ENCODE measurements around the gene FRYL. TPM values are rescaled to one million over a fixed set of nuclear protein-coding genes. Genes with fewer than 3 reads are reported as not detected.
"Not testable (repeated sequence)": the region's sequence is repeated elsewhere in the genome, so short reads cannot be mapped to it uniquely, and the experiment has no call there.

The FRYL gene
- 10 to 100 TPM; 29.8 to 35.1 TPM for total RNA-seq

DNA sequence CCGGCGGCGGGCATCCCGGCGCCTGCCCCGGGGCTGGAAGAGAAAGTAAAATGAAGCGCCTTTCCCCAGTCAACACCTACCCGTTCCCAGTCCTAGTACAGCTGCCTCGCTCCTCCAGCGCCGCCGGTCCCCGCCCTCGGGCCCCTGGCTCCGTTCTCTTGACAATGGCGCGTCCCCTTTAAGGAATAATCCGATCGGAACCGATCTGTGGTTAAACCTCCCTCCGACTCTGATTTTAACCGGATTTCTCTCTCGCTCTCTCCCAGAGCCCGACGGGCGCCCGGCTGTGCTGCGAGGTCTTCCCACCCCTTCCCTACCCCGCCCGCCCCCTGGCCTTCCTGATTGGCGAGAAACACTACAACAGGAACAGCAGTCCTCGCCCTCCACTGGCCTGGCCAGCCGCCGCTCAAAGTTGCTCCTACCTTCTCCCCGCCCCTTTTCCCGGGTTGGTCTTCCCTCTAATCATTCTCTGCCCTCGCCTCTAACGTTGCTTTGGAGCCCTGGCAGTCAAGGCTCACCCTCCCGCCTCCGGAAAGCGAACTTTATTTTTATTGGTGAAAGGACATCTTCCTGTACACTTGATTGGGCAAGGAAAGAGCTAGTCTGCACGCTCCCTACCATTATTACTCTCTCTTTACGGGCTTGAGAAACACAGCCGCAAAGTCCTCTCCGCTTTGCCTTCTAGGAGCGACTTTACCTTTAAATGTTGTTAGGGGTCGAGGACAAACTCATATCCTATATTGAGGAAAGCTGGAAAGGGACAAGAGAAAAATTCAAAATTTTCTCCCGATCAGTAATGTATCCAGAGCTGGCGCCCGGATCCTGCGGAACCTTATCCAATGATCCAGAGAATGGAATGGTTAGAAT is at the start of gene FRYL:
TSS of gene FRYL (minus strand) at position 282 of the 867 bp plus-strand sequence. CDS start 145,869 bp downstream, outside the sequence.
- peaks cover 0 to 33% of the 10 kb centered on the region in 2 donors for H3K4me1 ChIP-seq
- no peaks in the 10 kb centered on the region for H3K9me3 ChIP-seq
- H3K4me3 ChIP-seq: peak within 1 kb of the TSS; percentile 77 to 91
- peak within 1 kb of the TSS; percentile 93 to 96 for H3K27ac ChIP-seq
- no peaks in the 10 kb centered on the region for H3K27me3 ChIP-seq
- H3K36me3 ChIP-seq: no peaks in the 10 kb centered on the region
- TF ChIP-seq, protein P1, sequence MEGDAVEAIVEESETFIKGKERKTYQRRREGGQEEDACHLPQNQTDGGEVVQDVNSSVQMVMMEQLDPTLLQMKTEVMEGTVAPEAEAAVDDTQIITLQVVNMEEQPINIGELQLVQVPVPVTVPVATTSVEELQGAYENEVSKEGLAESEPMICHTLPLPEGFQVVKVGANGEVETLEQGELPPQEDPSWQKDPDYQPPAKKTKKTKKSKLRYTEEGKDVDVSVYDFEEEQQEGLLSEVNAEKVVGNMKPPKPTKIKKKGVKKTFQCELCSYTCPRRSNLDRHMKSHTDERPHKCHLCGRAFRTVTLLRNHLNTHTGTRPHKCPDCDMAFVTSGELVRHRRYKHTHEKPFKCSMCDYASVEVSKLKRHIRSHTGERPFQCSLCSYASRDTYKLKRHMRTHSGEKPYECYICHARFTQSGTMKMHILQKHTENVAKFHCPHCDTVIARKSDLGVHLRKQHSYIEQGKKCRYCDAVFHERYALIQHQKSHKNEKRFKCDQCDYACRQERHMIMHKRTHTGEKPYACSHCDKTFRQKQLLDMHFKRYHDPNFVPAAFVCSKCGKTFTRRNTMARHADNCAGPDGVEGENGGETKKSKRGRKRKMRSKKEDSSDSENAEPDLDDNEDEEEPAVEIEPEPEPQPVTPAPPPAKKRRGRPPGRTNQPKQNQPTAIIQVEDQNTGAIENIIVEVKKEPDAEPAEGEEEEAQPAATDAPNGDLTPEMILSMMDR (IDR thresholded peaks at IDR 0.05): no peak
- DNase-seq (ENCODE audit: low spot score): peak; percentile 99

- TF ChIP-seq, protein P1 (IDR thresholded peaks at IDR 0.05): no peak
- Histone ChIP-seq H3K4me1 (peaks cover 0 to 9% of the 10 kb centered on the region in 2 donors), H3K4me3 (no peak overlapping the region), H3K27me3 (no peaks in the 10 kb centered on the region), H3K27ac (no peak overlapping the region), H3K36me3 (no peaks in the 10 kb centered on the region), H3K9me3 (no peaks in the 10 kb centered on the region)
- no peak for DNase-seq (ENCODE audit: low spot score)
Measured at GRCh38 chr4:48827622-48828021, 47.5 kb upstream of the FRYL start.

DNA sequence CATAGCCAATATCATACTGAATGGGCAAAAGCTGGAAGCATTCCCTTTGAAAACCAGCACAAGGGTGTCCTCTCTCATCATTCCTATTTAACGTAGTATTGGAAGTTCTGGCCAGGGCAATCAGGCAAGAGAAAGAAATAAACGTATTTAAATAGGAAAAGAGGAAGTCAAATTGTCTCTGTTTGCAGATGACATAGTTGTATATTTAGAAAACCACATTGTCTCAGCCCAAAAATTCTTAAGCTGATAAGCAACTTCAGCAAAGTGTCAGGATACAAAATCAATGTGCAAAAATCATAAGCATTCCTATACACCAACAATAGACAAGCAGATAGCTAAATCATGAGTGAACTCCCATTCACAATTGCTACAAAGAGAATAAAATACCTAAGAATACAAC is 41.4 kb upstream of the FRYL start:
- not testable (repeated sequence) for H3K27me3 ChIP-seq; H3K4me1 ChIP-seq; H3K9me3 ChIP-seq; H3K36me3 ChIP-seq; DNase-seq (ENCODE audit: low spot score); H3K4me3 ChIP-seq; H3K27ac ChIP-seq

DNA sequence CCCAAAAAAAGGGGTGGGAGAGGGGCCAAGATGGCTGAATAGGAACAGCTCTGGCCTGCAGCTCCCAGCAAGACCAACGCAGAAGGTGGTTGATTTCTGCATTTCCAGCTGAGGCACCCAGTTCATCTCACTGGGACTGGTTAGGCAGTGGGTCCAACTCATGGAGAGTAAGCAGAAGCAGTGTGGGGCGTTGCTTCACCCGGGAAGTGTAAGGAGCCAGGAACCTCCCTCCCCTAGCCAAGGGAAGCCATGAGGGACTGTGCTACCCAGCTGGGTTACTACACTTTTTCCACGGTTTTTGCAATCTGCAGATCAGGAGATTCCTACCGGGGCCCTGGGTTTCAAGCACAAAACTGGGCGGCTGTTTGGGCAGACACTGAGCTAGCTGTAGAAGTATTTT is 36.9 kb upstream of the FRYL start:
- Histone ChIP-seq H3K9me3 (no peaks in the 10 kb centered on the region), H3K36me3 (no peaks in the 10 kb centered on the region), H3K4me3 (no peak overlapping the region), H3K27ac (no peak overlapping the region), H3K27me3 (no peaks in the 10 kb centered on the region), H3K4me1 (no peaks in the 10 kb centered on the region)
- no peak for DNase-seq (ENCODE audit: low spot score)
- TF ChIP-seq, protein P1 (IDR thresholded peaks at IDR 0.05): no peak

DNA sequence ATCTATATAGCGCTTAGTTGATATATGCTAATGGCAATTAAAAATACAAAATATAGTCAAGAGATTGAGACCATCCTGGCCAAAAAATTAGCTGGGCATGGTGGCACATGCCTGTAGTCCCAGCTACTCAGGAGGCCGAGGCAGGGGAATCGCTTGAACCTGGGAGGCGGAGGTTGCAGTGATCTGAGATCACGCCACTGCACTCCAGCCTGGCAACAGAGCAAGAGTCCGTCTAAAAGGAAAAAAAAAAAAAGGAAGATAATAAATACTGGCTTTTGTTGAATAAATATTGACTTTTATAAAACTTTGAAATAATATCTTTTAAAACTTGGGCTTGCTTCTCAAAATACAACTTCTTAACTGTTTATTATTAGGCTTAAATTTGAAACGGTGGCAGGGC is 36.2 kb upstream of the FRYL start:
- H3K27me3 ChIP-seq; DNase-seq (ENCODE audit: low spot score); H3K36me3 ChIP-seq; H3K9me3 ChIP-seq; H3K4me1 ChIP-seq; H3K4me3 ChIP-seq; H3K27ac ChIP-seq: not testable (repeated sequence)

DNA sequence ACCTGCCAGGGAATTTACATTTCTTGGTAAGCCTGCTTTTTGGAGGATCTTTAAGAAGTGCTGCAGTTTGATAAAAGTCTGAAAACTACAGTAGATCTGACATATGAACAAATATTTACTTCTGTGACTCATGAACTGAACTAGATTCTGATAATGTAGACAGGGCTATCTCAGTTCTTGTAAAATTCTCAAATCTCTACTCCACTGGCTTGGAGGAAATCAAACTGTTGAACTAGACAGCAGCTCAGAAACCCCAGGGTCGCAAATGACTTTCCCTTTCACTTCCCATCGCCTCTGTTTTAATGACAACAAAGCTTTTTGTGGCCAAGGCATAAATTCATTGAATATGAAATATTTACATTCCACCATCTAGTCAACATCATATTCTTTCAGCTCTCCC is 35.4 kb upstream of the FRYL start:
- Histone ChIP-seq H3K9me3 (no peaks in the 10 kb centered on the region), H3K36me3 (no peaks in the 10 kb centered on the region), H3K27me3 (no peaks in the 10 kb centered on the region), H3K4me1 (no peaks in the 10 kb centered on the region), H3K27ac (no peak overlapping the region), H3K4me3 (no peak overlapping the region)
- DNase-seq (ENCODE audit: low spot score): no peak
- TF ChIP-seq, protein P1 (IDR thresholded peaks at IDR 0.05): no peak

GRCh38 chr4:48813964-48814363 is 33.9 kb upstream of the FRYL start:
- no peaks in the 10 kb centered on the region for H3K4me1 ChIP-seq
- no peaks in the 10 kb centered on the region for H3K36me3 ChIP-seq
- DNase-seq (ENCODE audit: low spot score): no peak
- no peaks in the 10 kb centered on the region for H3K9me3 ChIP-seq
- H3K27ac ChIP-seq: no peak overlapping the region
- H3K4me3 ChIP-seq: no peak overlapping the region
- TF ChIP-seq, protein P1 (IDR thresholded peaks at IDR 0.05): no peak
- H3K27me3 ChIP-seq: no peaks in the 10 kb centered on the region
